ENCODE measurements around the gene DDN. TPM values are rescaled to one million over a fixed set of nuclear protein-coding genes. Genes with fewer than 3 reads are reported as not detected.

DDN gene
- total RNA-seq, 4 donors from 2014 or later, result 0.11 TPM; not detected in 3

- 86% methylated on average over 8 of the region's 8 CpGs for WGBS
- no peak for DNase-seq (ENCODE audit: extremely low spot score)
- intact Hi-C loops (cut with DNase I), result no loop called here
- Histone ChIP-seq H3K36me3 (peaks cover 63 to 100% (median 94%) of the 10 kb centered on the region in 4 donors), H3K4me3 (no peak overlapping the region), H3K4me1 (peaks cover 0 to 33% (median 25%) of the 10 kb centered on the region in 4 donors), H3K9me3 (no peaks in the 10 kb centered on the region), H3K27ac (replicated peaks in 1 of 4) (no peak overlapping the region), H3K27me3 (no peaks in the 10 kb centered on the region)
- TF ChIP-seq POLR2AphosphoS5 (IDR thresholded peaks at IDR 0.05), result no peak
Observed at GRCh38 chr12:49030119-49030518, 30.9 kb upstream of the DDN start.

DNA sequence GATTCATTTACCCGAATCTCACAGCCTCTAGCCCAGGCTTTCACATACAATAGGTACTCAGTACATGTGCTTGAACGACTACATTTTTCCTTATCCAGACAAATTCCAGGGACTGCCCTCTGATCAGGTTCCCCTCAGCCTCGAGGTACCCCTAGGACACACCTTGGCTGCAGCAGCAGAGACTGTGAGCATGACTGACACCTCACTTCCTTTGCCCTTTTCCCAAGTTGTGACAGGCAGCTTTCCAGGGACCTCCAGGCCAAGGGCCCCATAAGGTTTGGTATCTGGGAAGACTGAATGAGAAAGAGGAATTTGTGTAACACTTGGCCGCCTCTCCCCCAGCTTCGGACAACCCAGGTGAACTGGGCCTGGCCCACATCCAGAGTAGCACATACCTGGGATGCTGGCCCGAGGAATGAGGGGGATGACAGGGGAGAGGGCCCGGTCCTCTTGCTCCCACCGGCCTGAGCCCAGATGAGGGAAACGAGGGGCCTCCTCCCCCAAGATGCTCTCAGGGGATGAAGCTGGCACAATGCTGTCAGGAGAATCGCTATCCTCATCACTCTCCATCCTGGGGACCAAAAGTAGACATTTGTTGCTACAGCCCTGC lies 29.6 kb upstream of the DDN start:
- DNase-seq (ENCODE audit: extremely low spot score), result no peak
- no peak overlapping the region for H3K4me3 ChIP-seq
- 82% methylated on average over 4 of the region's 10 CpGs for WGBS
- no peaks in the 10 kb centered on the region for H3K27me3 ChIP-seq
- no peaks in the 10 kb centered on the region for H3K9me3 ChIP-seq
- no peak for TF ChIP-seq POLR2A (IDR thresholded peaks at IDR 0.05; ENCODE audit: low read depth)
- TF ChIP-seq POLR2AphosphoS5 (IDR thresholded peaks at IDR 0.05), result no peak
- no peak for TF ChIP-seq CTCF (IDR thresholded peaks at IDR 0.05)
- no peak for TF ChIP-seq EP300 (IDR thresholded peaks at IDR 0.05)
- intact Hi-C loops (cut with DNase I), result no loop called here
- H3K36me3 ChIP-seq, result peaks cover 65 to 100% (median 94%) of the 10 kb centered on the region in 4 donors
- H3K4me1 ChIP-seq, result peaks cover 0 to 30% (median 23%) of the 10 kb centered on the region in 4 donors
- no peak overlapping the region for H3K27ac ChIP-seq (replicated peaks in 1 of 4)

DNA sequence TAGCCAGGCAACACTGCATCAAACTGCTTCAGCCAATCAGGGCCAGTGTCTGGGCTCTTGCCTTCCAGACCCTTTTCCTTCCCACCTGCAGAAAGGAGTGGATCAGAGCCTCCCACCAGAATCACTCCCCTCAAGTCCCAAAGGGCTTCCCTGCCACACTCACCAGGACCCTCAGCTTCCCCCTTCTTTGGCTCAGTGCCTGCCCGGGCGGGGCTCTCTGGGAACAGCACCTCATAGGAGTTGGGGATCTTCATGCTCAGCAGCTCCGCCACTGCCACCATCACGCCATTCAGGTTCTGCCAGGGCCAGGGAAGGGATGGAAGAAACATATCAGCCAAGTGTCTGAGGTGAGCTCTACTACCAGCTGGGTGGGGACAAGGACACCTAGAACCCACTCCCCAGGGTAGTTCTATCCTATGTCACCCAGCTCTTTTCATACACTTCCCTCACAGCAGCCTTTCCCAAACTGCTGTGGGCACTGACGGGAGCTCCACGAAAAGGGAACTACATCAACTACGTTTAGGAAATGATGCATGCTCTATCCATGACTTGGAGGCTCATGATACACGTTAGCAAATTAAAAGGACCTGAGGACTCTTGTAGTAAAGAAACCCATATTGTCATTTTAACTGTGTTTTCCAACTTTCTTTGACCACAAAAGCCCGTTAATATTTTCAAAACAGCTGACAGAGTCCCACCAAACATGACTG lies 28.8 kb upstream of the DDN start:
- 86% methylated on average over 8 of the region's 9 CpGs for WGBS
- no peaks in the 10 kb centered on the region for H3K27me3 ChIP-seq
- intact Hi-C loops (cut with DNase I), result no loop called here
- DNase-seq (ENCODE audit: extremely low spot score), result no peak
- peaks cover 0 to 22% (median 16%) of the 10 kb centered on the region in 4 donors for H3K4me1 ChIP-seq
- H3K9me3 ChIP-seq, result no peaks in the 10 kb centered on the region
- no peak overlapping the region for H3K4me3 ChIP-seq
- H3K27ac ChIP-seq (replicated peaks in 1 of 4), result no peak overlapping the region
- H3K36me3 ChIP-seq, result peaks cover 67 to 100% (median 94%) of the 10 kb centered on the region in 4 donors
- no peak for TF ChIP-seq EP300 (IDR thresholded peaks at IDR 0.05)

DNA sequence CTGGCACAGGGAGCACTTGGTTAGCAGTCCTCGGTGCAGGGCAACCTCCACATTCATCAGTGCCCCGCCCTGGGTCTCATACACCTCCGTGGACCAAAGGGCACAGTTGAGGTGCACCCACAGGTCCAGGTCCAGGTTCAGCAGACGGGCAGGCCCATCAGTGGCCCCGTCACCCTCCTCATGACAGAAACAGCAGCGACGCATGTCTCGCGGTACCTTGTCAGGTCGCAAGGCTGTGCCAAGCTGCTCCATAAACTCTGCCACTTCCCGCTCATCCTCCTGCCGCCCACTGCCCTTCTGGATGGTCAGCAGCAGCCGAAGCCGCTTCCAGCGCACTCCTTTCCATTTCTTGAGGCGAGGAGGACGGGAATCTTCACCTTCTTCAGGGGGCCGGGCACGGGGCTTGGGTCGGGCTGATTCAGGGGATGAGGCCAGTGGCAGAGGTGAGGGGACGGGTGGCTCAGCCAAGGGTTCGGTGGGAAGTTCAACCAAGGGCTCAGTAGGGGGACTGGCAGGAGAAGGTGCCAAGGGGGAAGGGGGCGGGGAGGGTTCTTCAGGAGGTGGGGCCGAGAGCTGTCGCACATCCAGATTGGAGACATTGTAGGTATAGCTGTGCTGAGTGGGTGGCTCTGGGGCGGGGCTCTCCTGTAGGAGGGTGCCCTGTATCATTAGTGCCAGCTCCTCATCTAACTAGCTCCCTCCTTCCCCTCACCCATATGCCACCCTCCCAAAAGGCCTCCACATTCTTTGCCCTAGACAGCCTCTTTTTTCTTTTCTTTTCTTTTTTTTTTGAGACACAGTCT lies 27.7 kb upstream of the DDN start:
- no peak overlapping the region for H3K27ac ChIP-seq (replicated peaks in 1 of 4)
- no peaks in the 10 kb centered on the region for H3K27me3 ChIP-seq
- H3K36me3 ChIP-seq, result peaks cover 70 to 100% (median 94%) of the 10 kb centered on the region in 4 donors
- H3K4me1 ChIP-seq, result peaks cover 0 to 11% (median 8%) of the 10 kb centered on the region in 4 donors
- no peak overlapping the region for H3K4me3 ChIP-seq
- WGBS, result 94% methylated on average over 22 of the region's 26 CpGs
- TF ChIP-seq POLR2A (IDR thresholded peaks at IDR 0.05; ENCODE audit: low read depth), result no peak
- peak in 1 of 2 donors; percentile 24 for TF ChIP-seq POLR2AphosphoS5 (IDR thresholded peaks at IDR 0.05)
- DNase-seq (ENCODE audit: extremely low spot score), result no peak
- intact Hi-C loops (cut with DNase I), result no loop called here
- H3K9me3 ChIP-seq, result no peaks in the 10 kb centered on the region

DNA sequence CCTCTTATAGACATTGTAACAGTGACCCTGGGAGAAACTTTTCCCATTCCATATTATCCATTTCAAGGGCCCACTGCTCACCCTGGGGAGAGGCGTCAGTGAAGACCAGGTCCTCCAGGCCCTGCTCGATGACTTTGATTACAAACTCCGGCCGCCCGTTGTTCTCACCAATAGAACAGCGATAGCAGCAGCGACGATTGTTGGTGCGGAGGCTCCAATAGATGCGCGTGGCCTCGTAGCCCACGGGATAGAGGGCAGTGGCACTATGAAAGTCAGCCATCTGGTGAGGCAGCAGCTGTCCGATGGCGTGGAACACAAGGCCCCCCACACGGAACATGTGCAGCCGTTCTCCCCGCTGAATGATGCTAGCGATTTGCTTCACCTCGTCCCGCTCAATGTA lies 26.9 kb upstream of the DDN start:
- H3K27ac ChIP-seq (replicated peaks in 1 of 4), result no peak overlapping the region
- no peaks in the 10 kb centered on the region for H3K27me3 ChIP-seq
- H3K9me3 ChIP-seq, result no peaks in the 10 kb centered on the region
- peaks cover 77 to 100% (median 94%) of the 10 kb centered on the region in 4 donors for H3K36me3 ChIP-seq
- intact Hi-C loops (cut with DNase I), result no loop called here
- no peak for DNase-seq (ENCODE audit: extremely low spot score)
- no peak for TF ChIP-seq CTCF (IDR thresholded peaks at IDR 0.05)
- no peak for TF ChIP-seq POLR2AphosphoS5 (IDR thresholded peaks at IDR 0.05)
- no peak for TF ChIP-seq EP300 (IDR thresholded peaks at IDR 0.05)
- TF ChIP-seq POLR2A (IDR thresholded peaks at IDR 0.05; ENCODE audit: low read depth), result no peak
- H3K4me1 ChIP-seq, result peaks cover 0 to 5% (median 2%) of the 10 kb centered on the region in 4 donors
- H3K4me3 ChIP-seq, result no peak overlapping the region
- 87% methylated on average over 20 of the region's 21 CpGs for WGBS

DNA sequence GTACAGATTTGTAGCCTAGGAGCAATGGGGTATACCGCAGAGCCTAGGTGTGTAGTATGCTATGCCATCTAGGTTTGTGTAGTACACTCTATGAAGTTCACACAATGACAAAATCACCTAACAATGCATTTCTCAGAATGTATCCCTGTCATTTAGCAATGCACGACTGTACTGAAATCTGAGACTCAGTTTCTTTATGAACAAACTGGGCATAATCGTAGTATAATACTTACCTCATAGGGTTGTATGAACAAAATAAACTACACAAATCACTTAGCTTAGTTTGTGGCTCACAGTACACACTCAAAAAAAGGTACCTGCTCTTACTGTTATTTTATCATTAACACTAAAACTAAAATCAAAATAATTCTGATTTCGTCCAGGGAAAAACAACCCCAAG lies 26.3 kb upstream of the DDN start:
- Histone ChIP-seq H3K4me3 (no peak overlapping the region), H3K27me3 (no peaks in the 10 kb centered on the region), H3K4me1 (no peaks in the 10 kb centered on the region), H3K9me3 (no peaks in the 10 kb centered on the region), H3K27ac (replicated peaks in 1 of 4) (no peak overlapping the region), H3K36me3 (peaks cover 81 to 100% (median 93%) of the 10 kb centered on the region in 4 donors)
- no peak for DNase-seq (ENCODE audit: extremely low spot score)
- intact Hi-C loops (cut with DNase I), result no loop called here
- no peak for TF ChIP-seq POLR2AphosphoS5 (IDR thresholded peaks at IDR 0.05)
- TF ChIP-seq EP300 (IDR thresholded peaks at IDR 0.05), result no peak
- 90% methylated on average over 4 of the region's 4 CpGs for WGBS
